Gastrocnemius medialis (tissue), 4 donors: Measurements from ENCODE around the gene NOP9. TPM values are rescaled to one million over a fixed set of nuclear protein-coding genes. Genes with fewer than 3 reads are reported as not detected.

Source experiments
- ATAC-seq, 2 donors: fragments of 150-250 bp; one replicate each; pipeline ENCODE4 v1.9.1; 2016
- DNase-seq, 2 donors: peaks; one replicate each; pipeline ENCODE4 v3.0.0-alpha.2; 2019
- H3K27ac ChIP-seq, 4 donors: fragments of 200-600 bp; sonication (generic); 1 replicate in 1 of 4; 2 replicates in 3 of 4; pipeline ENCODE4 v1.5.1; 2016 to 2018; ENCODE audit warnings: mild to moderate bottlenecking in 2 of 4, moderate library complexity in 1 of 4
- H3K27me3 ChIP-seq, 3 donors: fragments of 200-600 bp; sonication (generic) in 2 of 3; 1 replicate in 1 of 3; 2 replicates in 2 of 3; pipeline versions ENCODE4 v1.5.1 to v1.6.0; 2016 to 2019; ENCODE audit warnings: mild to moderate bottlenecking in 1 of 3, moderate library complexity in 1 of 3
- H3K36me3 ChIP-seq, 2 donors: fragments of 200-600 bp; sonication (generic) in 1 of 2; one replicate each; pipeline ENCODE4 v1.5.1; 2017 to 2018
- H3K4me1 ChIP-seq, 2 donors: fragments of 200-600 bp; sonication (generic) in 1 of 2; one replicate each; pipeline ENCODE4 v1.5.1; 2016 to 2017; ENCODE audit warnings: mild to moderate bottlenecking in 2 of 2
- H3K4me3 ChIP-seq, 4 donors: fragments of 200-600 bp; sonication (generic) in 3 of 4; 1 replicate in 1 of 4; 2 replicates in 3 of 4; pipeline ENCODE4 v1.5.1; 2016 to 2019; ENCODE audit warnings: mild to moderate bottlenecking in 2 of 4
- H3K9me3 ChIP-seq, 3 donors: fragments of 200-600 bp; sonication (generic) in 2 of 3; 1 replicate in 1 of 3; 2 replicates in 2 of 3; pipeline ENCODE4 v1.5.1; 2016 to 2019
- POLR2A ChIP-seq, 2 donors: fragments of 450-650 bp; IDR thresholded peaks; one replicate each; pipeline ENCODE4 v1.6.1; 2017; ENCODE audit warnings: antibody characterized with exemption in 2 of 2, mild to moderate bottlenecking in 2 of 2, moderate library complexity in 2 of 2
- in situ Hi-C, 4 donors: fragments of 200-750 bp; cut with MboI; loops; one replicate each; pipeline versions ENCODE4 v1.15.0 to v1.8.0; 2017; ENCODE audit warnings: low sequenced_read_pairs in 4 of 4
- intact Hi-C: fragments of 100-400 bp; cut with DNase I; formaldehyde crosslinking; loops from one replicate; pipeline ENCODE4 v1.15.1; 2023; ENCODE audit warnings: low total_unique reads
- total RNA-seq, 4 donors: library from RNA; depleted of rRNA; stranded (reverse); fragments of >200 nt; gene quantifications; one replicate each; pipeline versions ENCODE4 v1.1.0 to v1.2.3, GENCODE V29; 2016
- TF ChIP-seq, protein P1 (sequence below), 5 experiments: fragments of 450-650 bp in 3 of 5; fragments of 200-600 bp in 2 of 5; sonication (generic) in 2 of 5; IDR thresholded peaks in 4 of 5; conservative IDR thresholded peaks in 1 of 5; 1 replicate in 4 of 5; 2 replicates in 1 of 5; pipeline ENCODE4 v1.5.1; 2016 to 2019; ENCODE audit warnings: antibody characterized with exemption in 5 of 5, mild to moderate bottlenecking in 3 of 5, moderate library complexity in 3 of 5

The NOP9 gene
- total RNA-seq, 4 donors from 2014 or later: 27.2 to 43.5 (median 32.2) TPM

DNA sequence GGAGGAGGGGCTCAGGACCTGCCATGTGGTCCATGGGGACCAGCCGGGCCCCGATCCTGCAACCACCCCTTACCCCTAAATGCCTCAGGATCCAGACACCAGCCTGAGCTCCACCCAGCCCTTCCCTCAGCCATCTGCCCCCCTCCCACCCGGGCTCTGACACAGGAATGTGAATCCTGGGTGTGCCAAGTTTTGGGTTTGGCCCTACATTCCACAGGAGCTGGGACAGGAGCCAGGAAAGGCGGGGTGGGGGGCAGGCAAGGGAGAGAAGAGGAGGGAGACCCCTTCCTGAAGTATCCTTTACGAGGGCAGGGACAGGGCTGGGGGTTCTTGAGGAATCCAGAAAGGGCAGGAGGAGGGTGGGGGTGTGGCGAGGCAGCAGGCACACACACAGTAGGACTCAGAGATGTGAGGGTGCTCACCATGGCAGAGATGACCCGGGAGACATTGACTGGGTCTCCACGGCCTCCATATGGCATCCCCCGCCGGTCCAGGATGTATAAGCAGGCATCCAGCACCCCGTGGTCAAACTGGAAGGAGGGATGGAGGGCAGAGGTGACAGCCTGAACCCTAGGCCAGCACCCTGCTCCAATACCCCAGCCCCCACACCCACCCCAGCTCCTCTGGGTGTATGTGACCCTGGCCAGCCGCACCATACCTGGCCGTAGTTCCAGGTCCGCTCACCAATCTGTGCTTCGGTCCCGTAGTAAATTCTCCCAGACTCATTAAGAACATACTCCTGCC is 40.2 kb upstream of the NOP9 start:
- TF ChIP-seq POLR2A (IDR thresholded peaks at IDR 0.05): no peak
- TF ChIP-seq, protein P1, sequence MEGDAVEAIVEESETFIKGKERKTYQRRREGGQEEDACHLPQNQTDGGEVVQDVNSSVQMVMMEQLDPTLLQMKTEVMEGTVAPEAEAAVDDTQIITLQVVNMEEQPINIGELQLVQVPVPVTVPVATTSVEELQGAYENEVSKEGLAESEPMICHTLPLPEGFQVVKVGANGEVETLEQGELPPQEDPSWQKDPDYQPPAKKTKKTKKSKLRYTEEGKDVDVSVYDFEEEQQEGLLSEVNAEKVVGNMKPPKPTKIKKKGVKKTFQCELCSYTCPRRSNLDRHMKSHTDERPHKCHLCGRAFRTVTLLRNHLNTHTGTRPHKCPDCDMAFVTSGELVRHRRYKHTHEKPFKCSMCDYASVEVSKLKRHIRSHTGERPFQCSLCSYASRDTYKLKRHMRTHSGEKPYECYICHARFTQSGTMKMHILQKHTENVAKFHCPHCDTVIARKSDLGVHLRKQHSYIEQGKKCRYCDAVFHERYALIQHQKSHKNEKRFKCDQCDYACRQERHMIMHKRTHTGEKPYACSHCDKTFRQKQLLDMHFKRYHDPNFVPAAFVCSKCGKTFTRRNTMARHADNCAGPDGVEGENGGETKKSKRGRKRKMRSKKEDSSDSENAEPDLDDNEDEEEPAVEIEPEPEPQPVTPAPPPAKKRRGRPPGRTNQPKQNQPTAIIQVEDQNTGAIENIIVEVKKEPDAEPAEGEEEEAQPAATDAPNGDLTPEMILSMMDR (IDR thresholded peaks at IDR 0.05 in 4 of 5, conservative IDR thresholded peaks at IDR 0.05 in 1 of 5): no peak
- Histone ChIP-seq H3K4me1 (no peaks in the 10 kb centered on the region), H3K4me3 (no peak overlapping the region), H3K36me3 (no peaks in the 10 kb centered on the region), H3K27ac (no peak overlapping the region), H3K27me3 (no peaks in the 10 kb centered on the region), H3K9me3 (no peaks in the 10 kb centered on the region)
- no peak for DNase-seq
- ATAC-seq: no peak
- in situ Hi-C loops: no loop called here
- intact Hi-C loops: no loop called here

GRCh38 chr14:24260026-24260779 is 39.4 kb upstream of the NOP9 start:
- H3K36me3 ChIP-seq: peaks cover 0 to 2% of the 10 kb centered on the region in 2 donors
- TF ChIP-seq, protein P1 (IDR thresholded peaks at IDR 0.05 in 4 of 5, conservative IDR thresholded peaks at IDR 0.05 in 1 of 5): no peak
- TF ChIP-seq POLR2A (IDR thresholded peaks at IDR 0.05): no peak
- H3K27me3 ChIP-seq: no peaks in the 10 kb centered on the region
- H3K4me1 ChIP-seq: no peaks in the 10 kb centered on the region
- no peaks in the 10 kb centered on the region for H3K9me3 ChIP-seq
- no peak for DNase-seq
- in situ Hi-C loops: no loop called here
- intact Hi-C loops: no loop called here
- no peak overlapping the region for H3K4me3 ChIP-seq
- H3K27ac ChIP-seq: no peak overlapping the region
- no peak for ATAC-seq

DNA sequence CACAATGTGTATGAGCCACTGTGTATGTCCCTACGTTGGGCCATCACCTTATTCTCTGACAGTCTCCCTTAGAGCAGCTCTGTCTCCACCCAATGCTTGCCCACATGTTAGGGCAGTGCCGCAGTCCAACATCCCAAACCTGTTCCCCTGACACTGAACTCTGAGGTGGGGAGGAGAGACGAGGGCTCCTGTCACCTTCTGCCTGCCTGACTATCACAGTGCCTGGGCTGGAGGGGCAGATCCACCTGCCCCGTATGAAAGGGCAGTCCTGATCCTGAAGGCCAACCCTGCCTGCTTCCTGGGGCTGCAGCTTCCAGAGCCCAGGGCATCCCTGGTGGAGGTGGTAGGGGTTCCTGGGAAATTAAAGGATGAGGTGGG is 38.9 kb upstream of the NOP9 start:
- ATAC-seq: no peak
- Histone ChIP-seq H3K27ac (no peak overlapping the region), H3K4me3 (no peak overlapping the region), H3K36me3 (peaks cover 0 to 7% of the 10 kb centered on the region in 2 donors), H3K27me3 (no peaks in the 10 kb centered on the region), H3K9me3 (no peaks in the 10 kb centered on the region), H3K4me1 (no peaks in the 10 kb centered on the region)
- no peak for DNase-seq
- intact Hi-C loops: no loop called here
- no peak for TF ChIP-seq POLR2A (IDR thresholded peaks at IDR 0.05)
- TF ChIP-seq, protein P1 (IDR thresholded peaks at IDR 0.05 in 4 of 5, conservative IDR thresholded peaks at IDR 0.05 in 1 of 5): no peak
- in situ Hi-C loops: no loop called here

DNA sequence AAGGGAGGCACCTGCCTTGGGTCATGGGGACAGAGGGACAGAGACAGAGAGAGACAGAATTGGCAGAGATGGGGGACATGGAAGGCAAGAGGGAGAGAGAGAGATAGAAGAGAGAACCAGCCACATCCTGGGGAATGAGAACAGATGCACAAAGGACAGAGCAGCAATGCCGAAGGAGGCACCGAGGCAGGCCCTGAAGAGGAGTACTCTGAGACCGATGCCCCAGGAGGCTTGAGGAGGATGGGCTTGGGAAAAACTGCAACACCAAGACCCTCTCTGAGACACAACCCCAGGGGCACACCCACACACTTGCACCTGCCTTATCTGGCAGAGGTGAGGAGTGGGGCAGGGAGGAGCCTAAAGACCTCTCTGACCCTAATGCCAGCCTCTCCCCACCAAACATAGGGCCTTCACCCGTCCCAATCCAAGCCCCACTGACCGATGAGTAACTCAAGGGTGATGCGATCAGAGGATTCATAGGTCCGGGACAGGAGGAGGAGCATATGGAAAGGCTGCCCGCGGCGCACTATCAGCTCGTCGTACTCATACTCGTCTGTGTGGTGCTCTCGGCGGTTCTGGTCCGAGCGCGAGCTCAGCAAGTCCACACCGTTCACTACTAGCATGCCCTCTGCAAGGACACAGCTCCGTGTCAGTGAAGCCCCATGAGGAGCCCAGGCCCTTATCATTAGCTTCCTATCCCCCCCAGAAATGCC is 38.2 kb upstream of the NOP9 start:
- no peak for TF ChIP-seq POLR2A (IDR thresholded peaks at IDR 0.05)
- TF ChIP-seq, protein P1 (IDR thresholded peaks at IDR 0.05 in 4 of 5, conservative IDR thresholded peaks at IDR 0.05 in 1 of 5): no peak
- ATAC-seq (no peak), DNase-seq (no peak)
- in situ Hi-C loops: no loop called here
- peaks cover 0 to 11% of the 10 kb centered on the region in 2 donors for H3K36me3 ChIP-seq
- H3K27me3 ChIP-seq: no peaks in the 10 kb centered on the region
- H3K4me3 ChIP-seq: no peak overlapping the region
- intact Hi-C loops: no loop called here
- H3K27ac ChIP-seq: no peak overlapping the region
- no peaks in the 10 kb centered on the region for H3K4me1 ChIP-seq
- H3K9me3 ChIP-seq: no peaks in the 10 kb centered on the region
